Lung (tissue), 12 donors: Measurements from ENCODE around the gene BORCS8. TPM values are rescaled to one million over a fixed set of nuclear protein-coding genes. Genes with fewer than 3 reads are reported as not detected.

Experiments
- ATAC-seq: fragments of 200-7000 bp; cut with Tn5 transposase; one replicate; pipeline ENCODE4 v1.9.1; 2020; ENCODE audit warnings: moderate number of reproducible peaks; ENCODE audit not compliant: insufficient read depth, low FRiP score
- DNase-seq, 3 donors: peaks; one replicate each; pipeline ENCODE4 v3.0.0-alpha.2; 2013 to 2017
- H3K27ac ChIP-seq, 2 donors: one replicate each; pipeline ENCODE4 v1.5.1; 2013; ENCODE audit warnings: mild to moderate bottlenecking in 2 of 2, moderate library complexity in 2 of 2, control low read depth in 1 of 2, inconsistent platforms in 1 of 2, low read depth in 1 of 2, low read length in 1 of 2
- H3K27me3 ChIP-seq, 3 donors: one replicate each; pipeline ENCODE4 v1.5.1; 2013; ENCODE audit warnings: low read length in 2 of 3; ENCODE audit not compliant: control insufficient read depth in 3 of 3, insufficient read depth in 3 of 3
- H3K36me3 ChIP-seq, 4 donors: one replicate each; pipeline ENCODE4 v1.5.1; 2013; ENCODE audit warnings: low read length in 4 of 4, mild to moderate bottlenecking in 1 of 4, moderate library complexity in 1 of 4; ENCODE audit not compliant: control insufficient read depth in 4 of 4, insufficient read depth in 4 of 4
- H3K4me1 ChIP-seq, 5 donors: one replicate each; pipeline ENCODE4 v1.5.1; 2013; ENCODE audit warnings: low read length in 5 of 5, mild to moderate bottlenecking in 2 of 5, moderate library complexity in 1 of 5; ENCODE audit not compliant: control insufficient read depth in 5 of 5, insufficient read depth in 5 of 5
- H3K4me3 ChIP-seq: one replicate; pipeline ENCODE4 v1.5.1; 2013; ENCODE audit warnings: mild to moderate bottlenecking, control low read depth, moderate library complexity
- H3K9ac ChIP-seq, 2 donors: one replicate each; pipeline ENCODE4 v1.5.1; 2013; ENCODE audit warnings: low read length in 2 of 2, control low read depth in 1 of 2; ENCODE audit not compliant: insufficient read depth in 1 of 2
- H3K9me3 ChIP-seq, 4 donors: one replicate each; pipeline ENCODE4 v1.5.1; 2013; ENCODE audit warnings: low read length in 3 of 4, mild to moderate bottlenecking in 1 of 4, moderate library complexity in 1 of 4; ENCODE audit not compliant: control insufficient read depth in 4 of 4, insufficient read depth in 3 of 4
- CTCF ChIP-seq: IDR thresholded peaks from 2 replicates; pipeline ENCODE4 v1.5.1; 2012; ENCODE audit warnings: mild to moderate bottlenecking; ENCODE audit errors: control extremely low read depth, extremely low read depth
- WGBS, 2 donors: extraction: QIAGEN DNeasy Blood & Tissue Kit; methylation state at CpG; one replicate each; pipeline ENCODE4 v1.1.7; 2013; 5-methylcytosine and 5-hydroxymethylcytosine counted together
- polyA plus RNA-seq, 2 donors: library from polyadenylated mRNA; stranded (reverse); fragments of 200-250 nt; gene quantifications; one replicate each; pipeline ENCODE4 v1.2.1, GENCODE V29; 2013
- total RNA-seq, 2 donors: library from RNA; depleted of rRNA in 1 of 2; stranded (reverse); fragments of >200 nt in 1 of 2; gene quantifications; one replicate each; pipeline ENCODE4 v1.2.1, GENCODE V29; 2014 to 2021
- donor health status: control.
- donor health status: control.
- donor health status: Bipolar disorder and iron deficiency.
- donor health status: healthy.
- donor health status: DM: yes; HTN: yes; CAD: no.

The BORCS8 gene
- total and polyA plus RNA-seq, 4 donors, result 10.0 to 41.4 (median 34.2) TPM

DNA sequence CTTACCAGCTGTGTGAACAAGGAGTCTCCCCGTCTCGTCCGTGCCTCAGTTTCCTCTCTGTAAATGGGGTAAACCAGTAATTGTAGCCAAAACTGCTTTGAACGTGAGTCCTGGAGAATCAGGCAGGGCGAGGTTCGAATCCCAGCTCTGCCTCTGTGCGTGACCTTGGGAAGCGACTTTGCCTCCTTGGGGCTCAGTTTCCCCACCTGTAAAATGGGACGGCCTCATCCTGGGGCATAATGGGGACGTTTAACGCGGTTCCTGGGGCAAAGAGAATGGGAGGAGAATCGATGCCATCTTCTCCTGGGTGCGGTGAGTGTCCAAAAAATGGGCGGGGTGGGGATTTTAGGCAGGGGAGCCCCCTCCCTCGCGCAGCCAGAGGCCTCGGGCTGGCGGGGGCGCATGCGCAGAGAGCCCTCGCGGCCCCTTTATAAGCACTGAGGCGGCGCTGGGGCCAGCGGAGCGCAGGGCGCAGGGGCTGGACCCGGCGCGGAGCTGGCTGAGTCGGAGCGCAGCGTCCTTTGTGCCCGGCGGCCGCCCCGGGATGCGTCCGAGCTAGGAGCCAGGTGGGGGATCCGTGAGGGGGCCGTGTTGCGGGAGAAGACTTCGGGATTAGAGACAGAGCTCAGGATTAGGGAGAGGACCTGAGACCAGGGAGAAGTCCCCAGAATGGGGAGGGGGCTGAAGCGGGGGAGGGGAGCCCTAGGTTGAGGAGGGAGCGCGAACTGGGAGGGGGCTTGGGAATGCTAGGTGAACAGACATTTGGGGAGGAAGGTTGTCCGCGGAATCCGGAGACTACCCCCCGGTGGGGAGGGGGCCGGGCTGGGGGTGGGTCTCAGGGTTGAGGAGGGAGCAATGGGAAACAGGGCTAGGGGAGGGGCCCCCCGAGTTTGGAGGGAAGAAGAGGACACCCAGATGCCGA, 19.8 kb upstream of the BORCS8 start, which contains the start of gene NCAN:
NCAN (plus strand) TSS at position 460 of the 922 bp plus-strand sequence. CDS start 4,996 bp downstream, outside the sequence.
- H3K27me3 ChIP-seq, result peaks cover 7 to 36% (median 22%) of the 10 kb centered on the region in 3 donors
- no peak for TF ChIP-seq CTCF
- DNase-seq (no peak), ATAC-seq (no peak)
- H3K9me3 ChIP-seq, result peaks cover 0 to 5% (median 0%) of the 10 kb centered on the region in 4 donors
- 9% methylated on average over 49 to 54 of the region's 54 CpGs for WGBS, 2 donors
- no peaks in the 10 kb centered on the region for H3K36me3 ChIP-seq
- H3K4me1 ChIP-seq, result peaks cover 0 to 9% (median 0%) of the 10 kb centered on the region in 5 donors
- no peak within 1 kb of the TSS for H3K9ac ChIP-seq
- H3K27ac ChIP-seq, result no peak within 1 kb of the TSS
- no peak within 1 kb of the TSS for H3K4me3 ChIP-seq

- H3K27me3 ChIP-seq, result peaks cover 3 to 35% (median 22%) of the 10 kb centered on the region in 3 donors
- 59 to 63% methylated on average over 9 of the region's 9 CpGs for WGBS, 2 donors
- peaks cover 0 to 5% (median 0%) of the 10 kb centered on the region in 4 donors for H3K9me3 ChIP-seq
- no peak overlapping the region for H3K4me3 ChIP-seq
- H3K36me3 ChIP-seq, result no peaks in the 10 kb centered on the region
- ATAC-seq (no peak), DNase-seq (no peak)
- no peak overlapping the region for H3K9ac ChIP-seq
- H3K27ac ChIP-seq, result no peak overlapping the region
- peaks cover 0 to 7% (median 0%) of the 10 kb centered on the region in 5 donors for H3K4me1 ChIP-seq
- no peak for TF ChIP-seq CTCF
Observed at GRCh38 chr19:19209372-19209771, 17.4 kb upstream of the BORCS8 start.

DNA sequence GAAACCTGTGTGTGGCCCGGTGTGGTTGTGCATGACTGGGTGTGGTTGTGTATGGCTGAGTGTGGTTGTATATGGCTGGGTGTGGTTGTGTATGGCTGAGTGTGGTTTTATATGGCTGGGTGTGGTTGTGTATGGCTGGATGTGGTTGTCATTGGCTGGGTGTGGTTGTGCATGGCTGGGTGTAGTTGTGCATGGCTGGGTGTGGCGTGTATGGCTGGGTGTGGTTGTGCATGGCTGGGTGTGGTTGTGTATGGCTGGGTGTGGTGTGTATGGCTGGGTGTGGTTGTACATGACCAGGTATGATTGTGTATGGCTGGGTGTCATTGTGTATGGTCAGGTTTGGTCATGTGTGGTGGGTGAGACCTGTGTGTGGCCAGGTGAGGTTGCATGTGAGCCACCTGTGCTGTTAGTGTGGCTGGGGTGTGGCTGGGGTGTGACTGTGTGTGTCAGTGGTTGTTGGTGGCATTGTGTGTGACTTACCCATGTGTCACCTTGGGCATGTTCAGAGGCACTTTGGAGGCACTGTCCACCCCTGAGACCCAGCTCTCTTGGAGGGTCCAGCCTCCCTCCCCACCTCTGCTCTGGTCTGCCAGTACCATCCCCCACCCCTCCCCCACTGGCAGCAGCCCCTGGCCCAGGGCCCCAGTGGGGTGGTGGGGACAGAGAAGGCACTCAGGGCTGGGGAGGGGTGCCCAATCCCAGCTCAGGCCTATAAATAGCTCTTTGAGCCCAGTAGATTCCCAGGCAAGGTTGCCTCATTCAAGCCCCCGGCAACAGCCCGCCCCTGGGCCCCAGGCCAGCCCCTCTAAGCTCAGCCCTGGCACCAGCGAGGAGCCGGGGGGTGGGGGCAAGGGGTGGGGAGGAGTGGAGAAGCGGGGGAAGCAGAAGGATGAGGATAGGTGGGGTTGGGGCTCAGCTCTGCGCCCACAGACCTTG, 16.0 kb upstream of the BORCS8 start:
- no peak for TF ChIP-seq CTCF
- no peak for ATAC-seq
- no peak overlapping the region for H3K4me3 ChIP-seq
- H3K9ac ChIP-seq, result no peak overlapping the region
- H3K27ac ChIP-seq, result no peak overlapping the region
- H3K36me3 ChIP-seq, result no peaks in the 10 kb centered on the region
- DNase-seq, result no peak
- H3K27me3 ChIP-seq, result peaks cover 3 to 21% (median 13%) of the 10 kb centered on the region in 3 donors
- H3K4me1 ChIP-seq, result peaks cover 0 to 7% (median 0%) of the 10 kb centered on the region in 5 donors
- H3K9me3 ChIP-seq, result peaks cover 0 to 5% (median 0%) of the 10 kb centered on the region in 4 donors
- 53 to 60% methylated on average over 8 of the region's 8 CpGs for WGBS, 2 donors
